Measurements from ENCODE around the gene ABCG2.

Gene ABCG2

DNA sequence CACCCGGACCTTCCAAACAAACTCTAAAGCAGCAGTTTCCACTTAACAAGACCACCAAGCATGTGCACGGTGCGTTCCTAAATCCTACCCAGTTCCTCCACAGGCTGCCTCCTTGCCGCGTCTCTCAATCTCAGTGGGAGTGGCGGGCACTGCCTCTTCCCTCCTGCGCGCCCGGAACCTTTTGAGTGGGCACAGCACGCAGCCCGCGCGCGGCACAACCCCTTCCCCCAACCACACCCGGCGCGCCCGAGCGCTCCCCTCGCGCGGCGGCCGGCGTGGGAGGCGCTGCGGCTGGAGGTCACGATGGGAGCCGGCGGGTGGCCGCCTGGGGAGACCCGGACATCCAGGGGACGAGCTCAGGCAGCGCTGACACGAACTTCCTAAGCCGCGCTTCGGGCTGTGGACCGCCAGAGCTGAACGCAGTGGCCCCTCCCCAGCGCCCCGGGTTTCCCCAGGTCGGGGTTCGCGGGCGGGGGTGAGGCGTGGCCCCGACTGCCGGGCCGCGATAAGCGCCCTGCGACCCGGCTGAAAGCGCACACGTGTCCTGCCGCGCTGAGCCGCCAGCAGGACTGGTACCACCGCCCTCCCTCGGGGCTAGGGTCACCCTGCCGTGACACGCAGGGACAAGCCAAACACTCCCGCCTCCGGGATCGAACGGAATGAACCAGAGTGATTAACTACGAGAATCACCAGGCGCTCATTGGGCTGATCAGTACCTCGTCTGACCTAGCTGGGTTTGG lies at the start of gene ABCG2 (continued):
- TF ChIP-seq ZNF366 (tag by site-specific recombination; conservative IDR thresholded peaks at IDR 0.05), result peak; percentile 33; the same call in 1 of the 2 replicates
- TF ChIP-seq, protein P1, sequence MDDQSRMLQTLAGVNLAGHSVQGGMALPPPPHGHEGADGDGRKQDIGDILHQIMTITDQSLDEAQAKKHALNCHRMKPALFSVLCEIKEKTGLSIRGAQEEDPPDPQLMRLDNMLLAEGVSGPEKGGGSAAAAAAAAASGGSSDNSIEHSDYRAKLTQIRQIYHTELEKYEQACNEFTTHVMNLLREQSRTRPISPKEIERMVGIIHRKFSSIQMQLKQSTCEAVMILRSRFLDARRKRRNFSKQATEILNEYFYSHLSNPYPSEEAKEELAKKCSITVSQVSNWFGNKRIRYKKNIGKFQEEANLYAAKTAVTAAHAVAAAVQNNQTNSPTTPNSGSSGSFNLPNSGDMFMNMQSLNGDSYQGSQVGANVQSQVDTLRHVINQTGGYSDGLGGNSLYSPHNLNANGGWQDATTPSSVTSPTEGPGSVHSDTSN (CRISPR knock-in tag; IDR thresholded peaks at IDR 0.05), result no peak; the same call in 1 of the 2 replicates
- no peak for TF ChIP-seq ZNF423 (tag by site-specific recombination; IDR thresholded peaks at IDR 0.05)
- TF ChIP-seq ZNF350 (tag by site-specific recombination; IDR thresholded peaks at IDR 0.05), result no peak
- TF ChIP-seq ZNF248 (tag by site-specific recombination; IDR thresholded peaks at IDR 0.05), result no peak
- TF ChIP-seq ZNF274 (IDR thresholded peaks at IDR 0.05; ENCODE audit: low read length), result no peak
- TF ChIP-seq ZNF274 (tag by site-specific recombination; IDR thresholded peaks at IDR 0.05; ENCODE audit: borderline replicate concordance), result no peak
- TF ChIP-seq ZNF548 (tag by site-specific recombination; IDR thresholded peaks at IDR 0.05), result no peak
- no peak for TF ChIP-seq ZNF555 (tag by site-specific recombination; conservative IDR thresholded peaks at IDR 0.05)
- TF ChIP-seq ZFP69B (tag by site-specific recombination; IDR thresholded peaks at IDR 0.05), result no peak; the same call in 1 of the 2 replicates
- no peak for TF ChIP-seq BCL6B (tag by site-specific recombination; IDR thresholded peaks at IDR 0.05)
- TF ChIP-seq OSR2 (tag by site-specific recombination; IDR thresholded peaks at IDR 0.05), result no peak
- TF ChIP-seq ZXDB (tag by site-specific recombination; IDR thresholded peaks at IDR 0.05), result peak; percentile 42
- TF ChIP-seq ZNF549 (tag by site-specific recombination; IDR thresholded peaks at IDR 0.05), result no peak
- no peak for TF ChIP-seq ZNF639 (tag by site-specific recombination; IDR thresholded peaks at IDR 0.05)
- no peak for TF ChIP-seq PRDM2 (tag by site-specific recombination; IDR thresholded peaks at IDR 0.05; ENCODE audit: borderline replicate concordance)
- no peak for TF ChIP-seq PATZ1 (tag by site-specific recombination; IDR thresholded peaks at IDR 0.05)
- no peak for TF ChIP-seq ZNF184 (tag by site-specific recombination; IDR thresholded peaks at IDR 0.05)
- TF ChIP-seq MZF1 (tag by site-specific recombination; IDR thresholded peaks at IDR 0.05; ENCODE audit: borderline replicate concordance), result no peak
- peak; percentile 60 for TF ChIP-seq PRDM10 (tag by site-specific recombination; IDR thresholded peaks at IDR 0.05)
